ENCODE measurements around the gene GRM4.

GRM4 gene

GRCh38 chr6:34072727-34073126 lies 73.2 kb downstream of the GRM4 start:
- TF ChIP-seq CTCF (IDR thresholded peaks at IDR 0.05), result no peak
- no peak overlapping the region for H3K4me3 ChIP-seq
- no peak overlapping the region for H3K27ac ChIP-seq
- no peak for DNase-seq (ENCODE audit: low spot score)

GRCh38 chr6:34071884-34072379 lies 74.0 kb downstream of the GRM4 start:
- Histone ChIP-seq H3K4me3 (no peak overlapping the region), H3K27ac (no peak overlapping the region)
- no peak for TF ChIP-seq CTCF (IDR thresholded peaks at IDR 0.05)
- DNase-seq (ENCODE audit: low spot score), result no peak

GRCh38 chr6:34071136-34071883 lies 74.6 kb downstream of the GRM4 start:
- TF ChIP-seq CTCF (IDR thresholded peaks at IDR 0.05), result no peak
- Histone ChIP-seq H3K4me3 (no peak overlapping the region), H3K27ac (no peak overlapping the region)
- DNase-seq (ENCODE audit: low spot score), result no peak

GRCh38 chr6:34070315-34071135 lies 75.4 kb downstream of the GRM4 start:
- DNase-seq (ENCODE audit: low spot score), result no peak
- no peak for TF ChIP-seq CTCF (IDR thresholded peaks at IDR 0.05)
- Histone ChIP-seq H3K4me3 (no peak overlapping the region), H3K27ac (no peak overlapping the region)

GRCh38 chr6:34068462-34069044 lies 77.3 kb downstream of the GRM4 start:
- no peak for TF ChIP-seq CTCF (IDR thresholded peaks at IDR 0.05)
- DNase-seq (ENCODE audit: low spot score), result no peak
- H3K4me3 ChIP-seq, result no peak overlapping the region
- no peak overlapping the region for H3K27ac ChIP-seq

- no peak for TF ChIP-seq CTCF (IDR thresholded peaks at IDR 0.05)
- no peak overlapping the region for H3K4me3 ChIP-seq
- no peak overlapping the region for H3K27ac ChIP-seq
- DNase-seq (ENCODE audit: low spot score), result no peak
Measured at GRCh38 chr6:34067814-34068213, 78.1 kb downstream of the GRM4 start.

Measured in coronary artery (tissue), 2 donors.